Activated CD8-positive, alpha-beta memory T cell treated with anti-CD3 and anti-CD28 coated beads, Interleukin-2, amount 50 U/mL, for 1 hour (primary cell): ENCODE data around the gene BSG.
"Not testable (repeated sequence)": the region's sequence is repeated elsewhere in the genome, so short reads cannot be mapped to it uniquely, and the experiment has no call there.

ENCODE experiments used
- DNase-seq: peaks from one replicate; pipeline ENCODE4 v3.0.0-alpha.2; 2020; ENCODE audit errors: extremely low read depth

Gene BSG

DNA sequence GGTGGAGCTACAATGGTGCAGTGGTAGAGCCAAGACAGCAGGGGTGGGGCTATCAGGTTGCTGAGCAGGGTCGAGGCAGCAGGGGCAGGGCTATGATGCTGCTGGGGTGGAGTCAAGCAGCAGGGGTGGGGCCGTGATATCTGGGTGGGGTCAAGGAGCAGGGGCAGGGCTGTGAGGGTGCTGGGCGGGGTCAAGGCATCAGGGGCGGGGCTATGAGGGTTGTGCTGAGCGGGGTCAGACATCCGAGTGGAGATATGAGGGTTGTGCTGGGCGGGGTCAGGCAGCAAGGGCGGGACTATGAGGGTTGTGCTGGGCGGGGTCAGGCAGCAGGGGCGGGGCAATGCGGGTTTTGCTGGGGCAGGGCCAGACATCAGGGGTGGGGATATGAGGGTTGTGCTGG is 32.0 kb downstream of the BSG start:
- DNase-seq: no peak

DNA sequence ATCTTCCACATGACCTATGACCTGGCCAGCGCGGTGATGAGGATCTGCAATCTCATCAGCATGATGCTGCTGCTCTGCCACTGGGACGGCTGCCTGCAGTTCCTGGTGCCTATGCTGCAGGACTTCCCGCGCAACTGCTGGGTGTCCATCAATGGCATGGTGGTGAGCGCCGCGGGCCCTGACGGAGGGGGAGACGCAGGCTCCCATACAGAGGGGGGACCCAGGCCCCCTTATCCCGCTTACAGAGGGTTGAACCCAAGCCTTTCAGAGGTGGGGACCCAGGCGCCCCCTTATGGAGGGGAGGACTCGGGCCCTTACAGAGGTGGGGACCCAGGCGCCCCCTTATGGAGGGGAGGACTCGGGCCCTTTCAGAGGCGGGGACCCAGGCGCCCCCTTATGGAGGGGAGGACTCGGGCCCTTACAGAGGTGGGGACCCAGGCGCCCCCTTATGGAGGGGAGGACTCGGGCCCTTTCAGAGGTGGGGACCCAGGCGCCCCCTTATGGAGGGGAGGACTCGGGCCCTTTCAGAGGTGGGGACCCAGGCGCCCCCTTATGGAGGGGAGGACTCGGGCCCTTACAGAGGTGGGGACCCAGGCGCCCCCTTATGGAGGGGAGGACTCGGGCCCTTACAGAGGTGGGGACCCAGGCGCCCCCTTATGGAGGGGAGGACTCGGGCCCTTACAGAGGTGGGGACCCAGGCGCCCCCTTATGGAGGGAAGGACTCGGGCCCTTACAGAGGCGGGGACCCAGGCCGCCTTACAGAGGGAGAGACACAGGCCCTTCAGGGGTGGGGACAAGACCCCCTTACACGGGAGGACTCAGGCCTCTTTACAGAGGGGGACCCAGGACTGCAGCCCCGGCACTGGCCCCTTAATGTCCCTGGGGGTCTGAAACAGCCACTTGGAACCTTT is 32.9 kb downstream of the BSG start:
- not testable (repeated sequence) for DNase-seq

DNA sequence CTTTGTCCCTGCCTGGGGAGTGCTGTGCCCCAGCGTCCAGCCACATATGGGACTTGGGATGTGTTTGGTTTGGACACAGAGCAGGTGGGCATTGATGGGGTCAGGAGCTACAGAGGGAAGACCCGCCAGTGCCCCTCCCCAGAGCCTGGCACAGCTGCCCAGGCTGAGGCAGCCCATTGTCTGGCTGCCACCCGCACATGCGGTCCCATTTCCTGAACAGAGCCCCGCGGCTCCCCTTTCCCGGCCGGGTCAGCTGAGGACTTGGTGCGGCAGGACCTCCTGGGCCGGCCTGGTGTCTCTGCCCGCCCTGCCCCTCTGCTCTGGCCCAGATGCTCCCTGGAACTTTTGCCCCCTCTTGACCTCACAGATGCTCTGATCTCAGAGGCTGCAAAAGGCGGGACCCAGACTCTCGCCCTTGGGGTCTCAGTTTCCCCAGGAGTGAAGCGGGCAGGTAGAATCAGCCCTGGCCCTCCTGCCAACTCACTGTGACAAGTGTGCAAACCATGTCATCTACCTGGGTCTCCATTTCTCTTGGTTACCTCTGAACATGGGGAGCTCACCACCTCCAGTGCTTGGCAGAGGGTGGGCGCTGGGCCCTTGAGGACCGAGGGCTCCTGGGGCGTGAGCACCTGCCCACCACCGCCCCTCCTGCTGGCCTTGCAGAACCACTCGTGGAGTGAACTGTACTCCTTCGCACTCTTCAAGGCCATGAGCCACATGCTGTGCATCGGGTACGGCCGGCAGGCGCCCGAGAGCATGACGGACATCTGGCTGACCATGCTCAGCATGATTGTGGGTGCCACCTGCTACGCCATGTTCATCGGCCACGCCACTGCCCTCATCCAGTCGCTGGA is 35.1 kb downstream of the BSG start:
- DNase-seq: no peak

DNA sequence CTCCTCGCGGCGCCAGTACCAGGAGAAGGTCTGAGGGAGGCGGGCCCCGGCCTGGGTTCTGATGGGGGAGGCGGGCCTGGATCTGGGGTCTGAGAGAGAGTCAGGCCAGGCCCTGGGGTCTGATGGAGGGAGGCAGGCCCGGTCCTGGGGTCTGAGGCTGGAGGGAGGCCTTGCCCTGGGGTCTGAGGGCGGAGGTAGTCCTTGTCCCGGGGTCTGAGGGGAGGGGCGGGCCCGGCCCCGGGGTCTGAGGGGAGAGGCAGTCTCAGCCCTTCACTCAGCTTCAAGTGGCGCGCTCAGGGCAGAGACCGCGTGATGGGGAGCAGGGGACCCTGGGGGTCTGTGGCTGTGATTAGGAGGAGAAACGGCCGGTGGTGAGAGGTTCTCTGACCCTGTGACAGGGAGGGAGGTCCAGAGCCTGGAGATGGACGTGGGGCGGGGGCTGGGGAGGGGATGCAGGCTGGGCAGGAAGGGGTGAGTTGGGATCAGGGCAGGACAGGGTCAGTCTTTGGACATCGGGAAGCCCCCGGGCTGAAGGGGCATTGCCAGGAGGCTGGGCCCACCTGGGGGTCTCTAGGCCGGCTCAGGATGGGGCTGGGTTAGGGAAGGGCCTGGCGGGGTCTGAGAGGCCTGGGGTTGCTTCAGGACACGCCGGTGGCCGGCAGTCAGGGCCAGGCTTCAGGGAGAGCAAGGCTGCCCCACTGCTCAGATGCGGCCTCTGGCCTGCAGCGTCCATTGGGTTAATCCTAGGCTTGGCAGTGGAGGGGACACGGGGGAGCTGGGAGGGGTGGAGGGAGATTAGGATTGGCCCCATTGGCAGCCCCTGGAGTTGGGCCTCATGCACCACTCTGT is 36.0 kb downstream of the BSG start:
- DNase-seq: no peak

DNA sequence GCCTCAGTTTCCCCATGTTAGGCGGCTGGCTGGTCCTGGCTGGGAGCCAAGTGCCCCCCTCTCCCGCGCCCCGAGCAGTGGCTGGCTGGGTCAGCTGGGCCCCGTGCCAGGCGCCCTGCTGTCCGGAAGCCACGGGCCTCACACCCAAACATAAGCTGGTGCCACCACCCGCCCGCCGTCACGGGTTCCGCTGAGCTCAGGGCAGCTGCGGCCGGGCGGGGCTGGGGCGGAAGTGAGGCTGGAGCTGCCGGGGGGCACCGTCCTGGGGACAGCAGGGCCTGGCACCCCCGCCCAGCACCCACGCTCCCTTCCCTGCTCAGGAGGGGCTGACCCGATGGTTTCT is 36.6 kb downstream of the BSG start:
- no peak for DNase-seq

DNA sequence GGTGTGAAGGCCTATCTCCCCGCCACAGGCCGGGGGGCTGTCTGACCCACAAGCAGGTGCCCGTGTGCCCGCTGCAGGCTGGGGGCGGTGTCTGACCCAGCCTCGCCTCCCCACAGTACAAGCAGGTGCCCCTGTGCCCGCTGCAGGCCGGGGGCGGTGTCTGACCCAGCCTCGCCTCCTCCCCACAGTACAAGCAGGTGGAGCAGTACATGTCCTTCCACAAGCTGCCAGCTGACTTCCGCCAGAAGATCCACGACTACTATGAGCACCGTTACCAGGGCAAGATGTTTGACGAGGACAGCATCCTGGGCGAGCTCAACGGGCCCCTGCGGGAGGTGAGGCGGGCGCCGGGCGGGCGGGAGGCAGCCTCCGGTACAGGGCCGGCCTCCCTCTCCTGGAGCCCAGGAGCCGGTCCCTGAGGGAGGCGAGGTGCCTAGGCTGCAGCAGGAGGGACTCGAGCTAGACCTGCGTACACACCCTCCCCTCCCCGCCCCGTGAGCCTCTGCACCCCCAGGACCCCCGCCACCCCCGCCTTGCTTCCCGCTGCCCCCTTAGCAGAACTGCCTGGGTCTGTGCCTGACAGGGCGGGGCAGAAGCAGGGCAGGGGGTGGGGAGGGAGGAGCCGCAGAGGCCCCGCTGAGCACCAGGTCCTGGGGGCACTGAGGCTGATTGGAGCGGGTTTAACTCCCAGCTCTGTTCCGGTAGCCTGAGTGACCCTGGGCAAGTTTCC is 37.8 kb downstream of the BSG start:
- DNase-seq: no peak

DNA sequence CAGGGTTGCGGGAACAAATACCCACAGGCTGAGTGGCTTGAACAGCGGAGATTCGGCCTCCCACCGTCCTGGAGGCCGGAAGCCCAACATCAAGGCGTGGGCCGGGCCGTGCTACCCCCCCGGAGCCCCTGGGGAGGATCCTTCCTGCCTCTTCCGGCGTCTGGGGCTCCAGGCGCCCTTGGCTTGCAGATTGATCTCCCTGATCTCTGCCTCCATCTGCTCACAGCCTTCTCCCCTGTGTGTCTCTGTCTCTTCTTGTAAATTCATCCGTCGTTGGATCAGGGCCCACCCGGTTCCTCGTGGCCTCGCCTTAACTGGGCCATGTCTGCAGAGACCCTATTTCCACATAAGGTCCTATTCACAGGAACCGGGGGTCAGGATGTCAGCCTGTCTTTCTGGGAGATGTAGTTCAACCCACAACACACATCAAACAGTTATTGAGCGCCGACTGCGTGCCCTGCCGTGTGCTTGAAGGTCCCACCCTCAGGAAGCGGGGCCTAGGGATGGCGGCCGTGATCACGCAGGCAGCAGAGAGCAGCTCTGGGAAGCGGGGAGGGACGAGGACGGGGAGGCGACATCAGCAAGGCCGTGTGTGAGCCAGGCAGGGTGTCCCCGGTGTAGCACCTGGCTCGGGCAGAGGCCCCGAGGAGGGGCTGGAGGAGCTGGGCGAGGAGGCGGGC is 38.5 kb downstream of the BSG start:
- DNase-seq: no peak

DNA sequence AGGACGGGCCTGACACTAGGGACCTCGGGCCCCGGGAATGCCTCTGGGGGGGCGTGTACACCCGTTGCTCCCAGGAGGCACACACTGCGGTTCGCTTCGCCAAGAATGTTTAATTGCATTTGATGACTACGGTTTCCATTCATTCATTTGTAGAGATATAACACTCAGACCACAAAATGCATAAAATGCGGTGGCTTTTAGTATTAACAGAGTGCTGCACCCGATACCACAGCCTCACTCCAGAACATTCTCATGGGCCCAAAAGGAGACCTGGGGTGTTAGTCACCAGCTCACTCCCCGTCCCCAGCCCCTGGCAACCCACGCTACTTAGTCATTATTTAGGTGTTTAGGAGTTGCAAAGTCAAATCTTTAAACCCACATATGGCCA is 39.1 kb downstream of the BSG start:
- DNase-seq: no peak

DNA sequence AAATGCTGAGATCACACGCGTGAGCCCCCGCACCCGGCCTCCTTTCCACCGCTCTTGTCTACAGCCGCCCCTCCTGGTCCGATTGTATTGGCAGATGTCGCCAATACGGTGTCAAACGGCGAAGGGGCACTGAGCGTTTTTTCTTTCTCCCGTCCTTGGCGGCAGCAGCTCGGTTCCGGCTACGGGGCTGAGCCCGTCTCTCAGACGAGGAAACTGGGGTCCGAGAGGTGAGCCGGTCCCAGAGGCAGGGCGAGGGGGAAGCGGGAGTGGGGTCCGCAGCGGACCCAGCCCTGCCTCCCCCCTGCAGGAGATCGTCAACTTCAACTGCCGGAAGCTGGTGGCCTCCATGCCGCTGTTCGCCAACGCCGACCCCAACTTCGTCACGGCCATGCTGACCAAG is 40.5 kb downstream of the BSG start:
- DNase-seq: no peak

DNA sequence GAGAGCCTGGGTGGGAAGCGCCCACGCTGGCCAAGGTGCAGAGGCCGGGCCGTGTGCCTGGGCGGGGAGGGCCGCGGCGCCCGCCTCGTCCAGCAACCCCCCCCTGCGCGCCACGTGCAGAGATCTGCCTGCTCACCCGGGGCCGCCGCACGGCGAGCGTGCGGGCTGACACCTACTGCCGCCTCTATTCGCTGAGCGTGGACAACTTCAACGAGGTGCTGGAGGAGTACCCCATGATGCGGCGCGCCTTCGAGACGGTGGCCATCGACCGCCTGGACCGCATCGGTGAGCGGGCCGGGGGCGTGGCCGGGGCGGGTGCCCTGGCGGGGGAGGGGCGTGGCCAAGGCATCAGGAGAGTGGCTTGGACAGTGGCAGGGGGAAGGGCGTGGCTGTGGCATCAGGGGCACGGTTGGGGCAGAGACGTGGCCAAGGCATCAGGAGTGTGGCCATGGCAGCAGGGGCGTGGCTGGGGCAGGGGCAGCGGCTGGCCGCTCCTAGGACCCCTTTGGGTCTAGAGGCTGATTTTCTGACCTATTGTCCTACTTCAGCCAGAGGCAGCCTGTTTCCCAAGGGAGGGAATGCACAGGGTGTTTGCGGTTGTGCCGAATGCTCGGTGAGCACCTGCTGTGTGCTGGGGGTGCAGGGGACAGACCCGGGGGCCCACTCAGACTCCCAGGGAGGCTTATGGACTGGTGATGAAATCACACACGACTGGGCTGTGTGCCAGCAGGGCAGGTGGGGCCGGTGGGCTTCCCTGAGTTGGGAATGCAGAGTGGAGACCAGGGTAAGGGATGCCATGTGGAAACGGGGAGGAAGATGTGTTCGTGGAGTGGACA is 41.6 kb downstream of the BSG start:
- no peak for DNase-seq

DNA sequence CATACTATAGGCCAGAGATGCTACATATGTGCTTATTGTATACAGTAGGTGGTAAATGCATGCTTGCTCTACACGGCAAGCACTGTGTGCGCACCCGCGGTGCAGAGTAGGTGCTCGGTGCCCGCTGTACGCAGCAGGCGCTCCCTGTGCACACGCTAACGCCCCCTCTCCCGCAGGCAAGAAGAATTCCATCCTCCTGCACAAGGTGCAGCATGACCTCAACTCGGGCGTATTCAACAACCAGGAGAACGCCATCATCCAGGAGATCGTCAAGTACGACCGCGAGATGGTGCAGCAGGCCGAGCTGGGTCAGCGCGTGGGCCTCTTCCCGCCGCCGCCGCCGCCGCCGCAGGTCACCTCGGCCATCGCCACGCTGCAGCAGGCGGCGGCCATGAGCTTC is 43.2 kb downstream of the BSG start:
- DNase-seq: no peak

DNA sequence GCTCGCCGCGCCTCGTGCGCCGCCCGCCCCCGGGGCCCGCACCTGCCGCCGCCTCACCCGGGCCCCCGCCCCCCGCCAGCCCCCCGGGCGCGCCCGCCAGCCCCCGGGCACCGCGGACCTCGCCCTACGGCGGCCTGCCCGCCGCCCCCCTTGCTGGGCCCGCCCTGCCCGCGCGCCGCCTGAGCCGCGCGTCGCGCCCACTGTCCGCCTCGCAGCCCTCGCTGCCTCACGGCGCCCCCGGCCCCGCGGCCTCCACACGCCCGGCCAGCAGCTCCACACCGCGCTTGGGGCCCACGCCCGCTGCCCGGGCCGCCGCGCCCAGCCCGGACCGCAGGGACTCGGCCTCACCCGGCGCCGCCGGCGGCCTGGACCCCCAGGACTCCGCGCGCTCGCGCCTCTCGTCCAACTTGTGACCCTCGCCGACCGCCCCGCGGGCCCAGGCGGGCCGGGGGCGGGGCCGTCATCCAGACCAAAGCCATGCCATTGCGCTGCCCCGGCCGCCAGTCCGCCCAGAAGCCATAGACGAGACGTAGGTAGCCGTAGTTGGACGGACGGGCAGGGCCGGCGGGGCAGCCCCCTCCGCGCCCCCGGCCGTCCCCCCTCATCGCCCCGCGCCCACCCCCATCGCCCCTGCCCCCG is 43.8 kb downstream of the BSG start:
- no peak for DNase-seq

DNA sequence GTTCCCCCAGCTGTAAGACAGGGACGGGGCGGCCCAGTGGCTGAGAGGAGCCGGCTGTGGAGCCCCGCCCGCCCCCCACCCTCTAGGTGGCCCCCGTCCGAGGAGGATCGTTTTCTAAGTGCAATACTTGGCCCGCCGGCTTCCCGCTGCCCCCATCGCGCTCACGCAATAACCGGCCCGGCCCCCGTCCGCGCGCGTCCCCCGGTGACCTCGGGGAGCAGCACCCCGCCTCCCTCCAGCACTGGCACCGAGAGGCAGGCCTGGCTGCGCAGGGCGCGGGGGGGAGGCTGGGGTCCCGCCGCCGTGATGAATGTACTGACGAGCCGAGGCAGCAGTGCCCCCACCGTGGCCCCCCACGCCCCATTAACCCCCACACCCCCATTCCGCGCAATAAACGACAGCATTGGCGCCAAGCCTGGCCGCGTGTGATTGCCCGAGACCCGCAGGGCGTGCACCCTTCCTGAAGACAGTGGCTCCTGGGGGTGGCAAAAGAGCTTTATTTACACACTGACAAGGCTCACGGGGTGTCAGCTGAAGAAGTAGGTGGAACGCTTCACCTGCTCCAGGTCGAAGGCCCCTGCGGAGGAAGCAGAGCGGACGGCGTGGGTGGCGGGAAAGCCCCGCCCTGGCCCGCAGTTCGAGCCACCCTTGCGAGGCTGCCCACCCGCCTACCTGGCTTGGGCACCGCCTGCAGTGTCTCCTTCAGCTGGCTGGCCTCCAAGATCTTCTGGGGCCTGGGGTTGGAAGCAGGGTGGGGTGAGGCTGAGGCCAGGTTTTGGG is 44.5 kb downstream of the BSG start:
- DNase-seq: no peak

DNA sequence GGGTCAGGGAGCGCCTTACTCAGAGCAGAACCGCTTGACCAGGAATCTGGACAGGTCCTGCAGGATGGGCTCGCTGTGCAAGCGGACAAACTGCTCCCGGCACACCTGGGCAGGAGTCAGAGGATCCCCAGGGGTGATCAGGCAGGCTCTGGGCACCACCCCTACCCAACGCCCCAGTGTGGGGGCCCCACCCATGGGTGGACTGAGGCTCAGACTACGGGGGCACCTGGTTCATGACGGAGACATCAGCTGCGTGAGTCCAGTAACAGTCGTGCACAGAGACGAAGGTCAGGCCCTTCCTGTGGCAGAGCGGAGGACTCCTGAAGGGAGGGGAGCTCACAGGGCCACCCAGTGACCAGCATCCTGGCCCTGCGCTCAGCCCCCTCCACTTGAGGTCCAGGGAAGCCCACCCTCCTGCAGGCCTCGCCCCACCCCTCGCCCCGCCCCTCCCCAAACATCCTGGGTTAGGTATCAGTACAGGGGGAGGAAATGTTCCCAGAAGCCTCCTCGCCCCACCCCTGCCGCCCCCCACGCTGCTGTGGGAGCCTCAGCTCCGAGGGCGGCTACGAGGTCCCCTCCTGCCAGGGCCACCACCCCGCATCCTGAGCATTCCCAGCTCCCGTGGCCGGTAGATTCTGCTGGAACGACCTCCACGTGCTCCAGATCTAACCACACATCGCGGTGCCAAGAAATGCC is 45.3 kb downstream of the BSG start:
- DNase-seq: no peak

DNA sequence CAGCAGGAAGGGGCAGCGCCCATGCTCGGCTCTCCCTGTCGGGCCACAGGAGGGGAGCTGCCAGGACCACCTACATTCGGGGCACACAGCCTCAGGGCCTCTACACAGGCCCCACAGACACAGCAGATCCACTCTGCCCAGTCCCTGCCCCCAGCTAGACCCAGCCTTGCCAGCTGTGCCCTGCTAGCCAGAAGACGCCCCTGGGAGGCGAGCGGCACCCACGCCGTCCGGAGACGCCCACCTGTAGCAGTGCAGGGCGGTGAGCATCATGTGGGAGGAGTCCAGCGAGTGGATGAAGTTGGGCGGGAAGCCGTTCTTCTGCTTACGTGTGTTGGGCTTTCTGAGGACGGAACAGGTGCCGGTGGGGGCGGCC is 45.8 kb downstream of the BSG start:
- DNase-seq: no peak

DNA sequence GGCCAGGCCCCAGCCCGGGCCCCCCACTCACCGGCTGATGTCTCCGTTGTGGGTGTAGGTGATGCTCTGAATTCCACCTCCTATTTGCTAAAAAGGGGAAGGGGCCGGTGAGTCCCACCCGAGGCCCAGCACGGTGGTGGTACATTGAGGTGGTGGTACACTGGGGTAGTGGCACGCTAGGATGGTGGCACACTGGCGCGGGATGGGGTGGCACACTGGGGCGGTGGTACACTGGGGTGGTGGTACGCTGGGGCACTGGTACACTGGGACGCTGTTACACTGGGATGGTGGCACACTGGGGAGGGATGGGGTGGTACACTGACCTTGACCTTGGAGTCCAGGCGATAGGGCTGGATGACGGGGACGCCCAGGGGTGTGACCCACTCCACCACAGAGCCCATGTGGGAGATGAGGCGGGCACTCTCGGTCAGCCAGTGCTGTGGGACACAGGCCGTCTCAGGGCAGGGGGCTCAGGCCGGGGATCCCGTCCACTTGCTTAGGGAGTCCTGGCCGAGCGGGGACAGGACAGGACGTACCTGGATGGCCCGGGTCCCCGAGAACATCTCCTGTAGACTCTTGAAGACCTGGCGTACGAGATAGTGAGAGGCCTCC is 46.4 kb downstream of the BSG start:
- DNase-seq: no peak

DNA sequence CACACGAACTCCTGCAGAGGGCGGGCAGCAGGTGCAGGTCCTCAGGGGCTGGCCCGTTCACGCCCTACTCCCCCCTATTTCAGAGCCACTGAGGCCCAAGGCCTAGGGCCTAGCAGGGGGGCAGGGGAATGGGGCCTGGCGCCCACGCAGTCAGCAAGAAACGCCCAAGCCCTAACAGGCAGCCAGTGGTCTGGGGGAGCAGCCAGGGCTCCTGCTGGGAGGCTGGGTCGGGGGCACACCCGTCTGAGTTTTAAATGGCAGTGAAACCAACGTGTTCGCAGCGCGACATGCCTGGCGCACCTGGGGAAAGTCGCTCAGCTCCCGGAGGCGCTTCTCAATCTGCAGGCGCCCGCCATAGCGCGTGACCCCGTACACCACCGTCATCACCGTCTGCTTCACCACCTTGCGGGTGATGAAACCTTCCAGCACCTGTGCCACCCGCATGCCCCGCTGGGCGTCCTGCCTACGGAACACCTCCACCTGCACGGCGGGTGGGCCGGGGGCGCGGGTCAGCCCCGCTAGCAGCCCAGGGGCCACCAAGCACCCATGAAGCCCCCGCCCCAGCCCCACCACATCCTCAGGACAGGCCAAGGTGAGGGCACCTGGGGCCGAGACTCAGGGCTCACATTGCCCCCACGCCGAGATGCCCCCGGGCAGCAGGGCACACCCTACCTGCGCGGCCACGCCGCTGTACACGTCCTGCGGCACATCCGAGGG is 47.0 kb downstream of the BSG start:
- DNase-seq: no peak
